ENCODE results near the gene F3.
A peak's percentile ranks its signal among the peaks of the same experiment; 100 is the strongest.
"Not testable (repeated sequence)": the region's sequence is repeated elsewhere in the genome, so short reads cannot be mapped to it uniquely, and the experiment has no call there.

F3 gene

GRCh38 chr1:94541246-94542087, at the start of gene F3:
TSS of gene F3 (minus strand) at chr1:94541759. CDS start at chr1:94541636, 123 bp downstream.
- DNase-seq (peak; percentile 71 to 80), ATAC-seq (peak; percentile 96)
- H3K9me3 Mint-ChIP-seq: no peaks in the 10 kb centered on the region
- peaks cover 92% of the 10 kb centered on the region for H3K27me3 Mint-ChIP-seq
- H3K4me1 Mint-ChIP-seq: peaks cover 21% of the 10 kb centered on the region
- H3K27ac Mint-ChIP-seq: peak within 1 kb of the TSS; percentile 79 to 82
- H3K4me3 Mint-ChIP-seq: peak within 1 kb of the TSS; percentile 88 to 93

GRCh38 chr1:94590203-94591137, 48.9 kb upstream of the F3 start:
- no peak for ATAC-seq
- Mint-ChIP-seq H3K4me1 (no peaks in the 10 kb centered on the region), H3K4me3 (no peak overlapping the region), H3K27me3 (peaks cover 8% of the 10 kb centered on the region), H3K9me3 (no peaks in the 10 kb centered on the region), H3K27ac (no peak overlapping the region)
- no peak for DNase-seq

GRCh38 chr1:94589728-94590127, 48.2 kb upstream of the F3 start:
- no peaks in the 10 kb centered on the region for H3K4me1 Mint-ChIP-seq
- no peak overlapping the region for H3K4me3 Mint-ChIP-seq
- H3K27ac Mint-ChIP-seq: no peak overlapping the region
- DNase-seq (no peak), ATAC-seq (no peak)
- H3K27me3 Mint-ChIP-seq: peaks cover 8% of the 10 kb centered on the region
- no peaks in the 10 kb centered on the region for H3K9me3 Mint-ChIP-seq

- DNase-seq: no peak
- Mint-ChIP-seq H3K9me3 (peaks cover 6 to 15% of the 10 kb centered on the region in 2 donors), H3K4me3 (no peak overlapping the region), H3K27ac (peak overlapping the region in 1 of 2 donors; percentile 4), H3K27me3 (peaks cover 34% of the 10 kb centered on the region), H3K4me1 (no peaks in the 10 kb centered on the region)
- no peak for ATAC-seq
These were observed 41.0 kb upstream of the F3 start for GRCh38 chr1:94582565-94582964.

- H3K4me1 Mint-ChIP-seq: no peaks in the 10 kb centered on the region
- DNase-seq (no peak), ATAC-seq (no peak)
- H3K27me3 Mint-ChIP-seq: peaks cover 34% of the 10 kb centered on the region
- H3K4me3 Mint-ChIP-seq: no peak overlapping the region
- no peak overlapping the region for H3K27ac Mint-ChIP-seq
- peaks cover 11 to 28% of the 10 kb centered on the region in 2 donors for H3K9me3 Mint-ChIP-seq
These were observed 39.0 kb upstream of the F3 start for GRCh38 chr1:94580367-94581115.

- Mint-ChIP-seq H3K27me3 (peaks cover 34% of the 10 kb centered on the region), H3K4me1 (no peaks in the 10 kb centered on the region), H3K4me3 (no peak overlapping the region), H3K9me3 (peaks cover 11 to 28% of the 10 kb centered on the region in 2 donors), H3K27ac (no peak overlapping the region)
- DNase-seq (no peak), ATAC-seq (no peak)
These were observed 38.3 kb upstream of the F3 start for GRCh38 chr1:94579876-94580294.

- H3K27ac Mint-ChIP-seq: no peak overlapping the region
- peaks cover 25% of the 10 kb centered on the region for H3K27me3 Mint-ChIP-seq
- no peak for ATAC-seq
- no peaks in the 10 kb centered on the region for H3K4me1 Mint-ChIP-seq
- H3K4me3 Mint-ChIP-seq: no peak overlapping the region
- DNase-seq: no peak
- peaks cover 19 to 28% of the 10 kb centered on the region in 2 donors for H3K9me3 Mint-ChIP-seq
These were observed 37.3 kb upstream of the F3 start for GRCh38 chr1:94578856-94579255.

- Mint-ChIP-seq H3K27me3 (peaks cover 13% of the 10 kb centered on the region), H3K9me3 (peaks cover 24 to 32% of the 10 kb centered on the region in 2 donors)
- H3K4me1 Mint-ChIP-seq, H3K4me3 Mint-ChIP-seq, ATAC-seq, H3K27ac Mint-ChIP-seq, DNase-seq: not testable (repeated sequence)
These were observed 32.4 kb upstream of the F3 start for GRCh38 chr1:94573917-94574316.

GRCh38 chr1:94572780-94573179, 31.2 kb upstream of the F3 start:
- DNase-seq (no peak), ATAC-seq (no peak)
- H3K27ac Mint-ChIP-seq: no peak overlapping the region
- H3K4me1 Mint-ChIP-seq: no peaks in the 10 kb centered on the region
- peaks cover 15 to 26% of the 10 kb centered on the region in 2 donors for H3K9me3 Mint-ChIP-seq
- H3K4me3 Mint-ChIP-seq: no peak overlapping the region
- peaks cover 2% of the 10 kb centered on the region for H3K27me3 Mint-ChIP-seq

- ATAC-seq, H3K4me1 Mint-ChIP-seq, DNase-seq, H3K27ac Mint-ChIP-seq, H3K4me3 Mint-ChIP-seq, H3K27me3 Mint-ChIP-seq: not testable (repeated sequence)
- peaks cover 0 to 25% of the 10 kb centered on the region in 2 donors for H3K9me3 Mint-ChIP-seq
These were observed 29.4 kb upstream of the F3 start for GRCh38 chr1:94570965-94571364.

GRCh38 chr1:94568806-94569205, 27.2 kb upstream of the F3 start:
- H3K27ac Mint-ChIP-seq, H3K27me3 Mint-ChIP-seq, H3K4me3 Mint-ChIP-seq, DNase-seq, ATAC-seq, H3K4me1 Mint-ChIP-seq: not testable (repeated sequence)
- peaks cover 0 to 16% of the 10 kb centered on the region in 2 donors for H3K9me3 Mint-ChIP-seq

- not testable (repeated sequence) for H3K27me3 Mint-ChIP-seq, H3K27ac Mint-ChIP-seq, ATAC-seq, DNase-seq, H3K4me3 Mint-ChIP-seq, H3K4me1 Mint-ChIP-seq
- H3K9me3 Mint-ChIP-seq: peaks cover 0 to 14% of the 10 kb centered on the region in 2 donors
These were observed 26.5 kb upstream of the F3 start for GRCh38 chr1:94567975-94568607.

- H3K27ac Mint-ChIP-seq: peak overlapping the region in 1 of 2 donors; percentile 61
- H3K4me3 Mint-ChIP-seq, H3K27me3 Mint-ChIP-seq, H3K4me1 Mint-ChIP-seq, ATAC-seq, DNase-seq, H3K9me3 Mint-ChIP-seq: not testable (repeated sequence)
These were observed 24.9 kb upstream of the F3 start for GRCh38 chr1:94566436-94566835.

GRCh38 chr1:94565901-94566300, 24.3 kb upstream of the F3 start:
- ATAC-seq: no peak
- Mint-ChIP-seq H3K9me3 (peaks cover 0 to 3% of the 10 kb centered on the region in 2 donors), H3K4me3 (no peak overlapping the region), H3K27ac (no peak overlapping the region), H3K4me1 (no peaks in the 10 kb centered on the region), H3K27me3 (no peaks in the 10 kb centered on the region)
- no peak for DNase-seq
